Endometrial microvascular endothelial cells (primary cell): ENCODE data around the gene AKR7A2. TPM values are rescaled to one million over a fixed set of nuclear protein-coding genes. Genes with fewer than 3 reads are reported as not detected.

ENCODE experiments used
- in situ Hi-C: cut with HindIII; loops from 2 replicates; pipeline ENCODE4 v1.10.0; 2017; ENCODE audit warnings: low sequenced_read_pairs, low pct_unique_long_range_greater_than_20kb; ENCODE audit errors: inconsistent ontology term
- total RNA-seq: library from RNA; depleted of rRNA; stranded (reverse); fragments of >200 nt; gene quantifications from one replicate; pipeline ENCODE4 v1.2.3, GENCODE V29; 2015; ENCODE audit errors: inconsistent ontology term

Gene AKR7A2
- total RNA-seq, 1 donor from 2014 or later, result 69.9 TPM

DNA sequence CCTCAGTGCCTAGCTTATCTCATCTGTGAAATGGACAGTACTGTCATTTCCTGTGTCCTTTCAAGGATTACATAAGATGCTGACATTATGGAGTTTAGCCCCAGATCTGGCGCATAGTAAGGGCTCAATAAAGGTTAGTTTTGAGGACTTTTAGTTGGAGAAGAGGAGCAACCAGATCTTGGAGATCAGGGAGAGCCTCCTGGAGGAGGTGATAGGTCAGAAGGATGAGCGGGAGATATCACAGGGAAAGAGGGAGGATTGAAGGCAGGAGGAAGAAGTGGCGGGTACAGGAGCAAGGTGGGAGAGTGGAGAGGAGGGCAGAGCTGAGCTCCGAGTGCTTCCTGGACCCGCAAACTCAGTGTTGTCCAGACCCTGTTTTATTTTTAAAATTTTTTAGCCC, 17.7 kb upstream of the AKR7A2 start:
- in situ Hi-C loops, result loop anchor here (25.0 kb wide), 1 partner anchor 308 kb away; the partner anchor contains the start of gene NBL1

DNA sequence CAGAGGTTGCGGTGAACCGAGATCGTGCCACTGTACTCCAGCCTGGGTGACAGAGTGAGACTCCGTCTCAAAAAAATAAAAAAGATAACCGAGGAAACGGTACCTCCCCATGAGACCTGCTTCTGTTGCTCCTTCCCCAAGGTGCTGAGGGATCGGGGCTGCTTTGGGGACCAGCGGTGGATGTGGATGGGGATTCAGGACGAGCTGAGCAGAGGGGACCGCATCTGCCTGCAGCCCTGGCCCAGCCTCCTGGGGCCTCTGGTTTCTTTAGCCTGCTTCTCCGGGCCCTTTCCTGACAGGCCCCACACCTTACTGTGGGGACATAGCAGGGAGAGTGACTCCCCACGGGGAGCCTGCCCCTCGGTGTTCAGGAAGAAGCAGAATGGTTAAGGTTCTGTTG, 17.2 kb upstream of the AKR7A2 start:
- in situ Hi-C loops, result loop anchor here (25.0 kb wide), 1 partner anchor 308 kb away; the partner anchor contains the start of gene NBL1

DNA sequence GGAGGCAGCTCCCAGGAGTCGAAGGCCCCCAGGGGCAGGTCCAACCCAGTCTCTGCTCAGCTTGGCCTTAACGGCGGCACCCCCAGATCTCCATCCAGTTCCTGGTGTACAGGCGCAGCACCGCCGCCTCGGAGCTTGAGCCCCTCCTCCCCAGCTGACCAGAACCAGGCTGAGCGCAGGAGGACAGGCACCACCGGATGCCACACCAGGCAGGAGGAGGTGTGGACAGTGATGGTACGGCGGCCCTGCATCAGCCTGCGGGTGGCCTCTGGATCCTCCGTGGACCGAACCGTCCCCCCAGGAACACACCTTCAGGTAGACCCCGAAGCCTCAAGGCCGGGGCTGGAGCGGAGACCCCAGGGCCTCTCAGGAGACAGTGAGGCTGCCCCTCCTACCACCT, 16.5 kb upstream of the AKR7A2 start:
- in situ Hi-C loops, result loop anchor here (25.0 kb wide), 1 partner anchor 309 kb away; the partner anchor contains the start of gene NBL1

DNA sequence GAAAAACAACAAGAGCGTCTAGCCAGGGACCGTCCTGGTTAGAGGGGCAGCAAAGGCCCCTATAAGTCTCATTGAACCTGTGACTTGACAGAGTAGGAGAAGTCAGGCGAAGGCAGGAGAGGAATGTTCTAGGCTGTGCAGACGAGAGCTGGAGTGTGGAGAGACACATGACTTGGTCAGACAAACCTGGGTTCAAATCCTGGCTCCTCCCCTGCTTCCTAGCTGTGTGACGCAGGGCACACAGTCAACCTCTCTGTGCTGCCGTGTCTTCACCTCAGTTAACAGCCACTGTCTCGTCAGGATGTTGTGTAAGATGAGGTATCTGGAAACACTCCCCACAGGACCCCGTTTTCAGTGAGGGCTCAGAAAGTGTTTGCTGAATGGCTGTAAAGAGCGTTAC, 15.8 kb upstream of the AKR7A2 start:
- in situ Hi-C loops, result loop anchor here (25.0 kb wide), 1 partner anchor 310 kb away; the partner anchor contains the start of gene NBL1

DNA sequence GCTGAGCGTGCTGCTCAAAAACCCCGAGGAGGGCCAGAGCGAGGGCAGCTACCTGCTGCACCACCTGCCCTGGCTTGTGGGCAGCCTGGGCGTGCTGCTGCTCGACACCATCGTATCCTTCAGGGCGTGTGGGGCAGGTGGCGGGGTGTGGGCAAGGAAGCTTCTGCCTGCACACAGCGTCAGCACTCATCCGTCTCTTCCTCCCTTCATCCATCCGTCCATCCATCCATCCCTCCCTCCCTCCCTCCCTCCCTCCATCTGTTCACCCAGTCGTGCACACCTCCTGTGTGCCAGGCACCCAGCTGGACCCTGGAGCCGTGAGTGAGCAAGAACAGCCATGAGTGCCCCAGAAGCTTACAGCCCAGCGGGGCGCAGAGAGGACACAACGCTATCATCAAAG, 15.4 kb upstream of the AKR7A2 start:
- in situ Hi-C loops, result loop anchor here (25.0 kb wide), 1 partner anchor 310 kb away; the partner anchor contains the start of gene NBL1

DNA sequence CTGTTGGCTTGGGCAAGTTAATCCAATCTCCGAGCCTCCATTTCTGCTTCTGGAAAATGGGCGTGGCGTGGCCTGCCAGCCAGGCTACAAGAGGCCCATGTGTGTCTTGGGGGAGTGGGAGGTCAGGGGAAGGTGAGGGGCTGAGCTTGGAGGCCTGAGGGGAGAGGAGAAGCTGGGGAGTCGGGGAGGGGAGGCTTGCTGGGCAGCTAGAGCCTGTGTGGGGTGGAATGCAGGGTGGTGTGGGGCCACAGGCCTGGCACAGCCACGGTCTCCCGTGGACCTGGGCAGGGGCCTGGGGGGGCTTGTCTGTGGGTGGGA, 14.8 kb upstream of the AKR7A2 start:
- in situ Hi-C loops, result loop anchor here (25.0 kb wide), 1 partner anchor 311 kb away; the partner anchor contains the start of gene NBL1

DNA sequence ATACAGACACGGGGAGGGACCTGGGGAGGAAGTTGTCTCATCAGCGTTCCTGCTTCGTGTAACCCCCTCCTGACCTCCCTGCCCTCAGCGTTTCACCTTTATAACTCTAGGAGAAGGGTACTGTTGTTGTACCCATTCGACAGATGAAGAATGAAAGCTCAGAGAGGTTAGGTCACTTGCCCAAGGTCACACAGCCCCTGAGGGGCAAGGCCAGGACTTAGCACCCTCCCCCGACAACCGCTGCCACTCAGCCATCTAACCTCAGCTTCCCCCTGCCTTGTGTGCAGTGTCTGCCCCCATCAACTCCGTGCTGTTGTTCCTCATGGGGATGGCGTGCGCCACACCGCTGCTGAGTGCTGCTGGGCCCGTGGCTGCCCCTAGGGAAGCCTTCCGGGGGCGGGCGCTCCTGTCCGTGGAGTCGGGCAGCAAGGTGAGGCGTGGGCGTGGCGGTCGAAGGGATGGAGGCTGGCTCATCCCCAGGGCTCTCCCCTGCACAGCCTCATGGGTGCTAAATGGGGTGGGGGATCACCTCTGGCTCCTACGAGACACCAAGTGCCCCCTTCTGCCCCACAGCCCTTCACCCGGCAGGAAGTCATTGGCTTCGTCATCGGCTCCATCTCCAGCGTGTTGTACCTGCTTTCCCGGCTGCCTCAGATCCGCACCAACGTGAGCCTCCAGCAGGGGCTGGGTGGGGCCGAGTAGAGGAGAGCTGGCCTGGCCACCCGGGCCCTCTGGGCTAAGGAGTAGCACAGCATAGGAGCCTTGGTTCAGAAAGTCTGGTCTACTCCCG, 14.2 kb upstream of the AKR7A2 start:
- in situ Hi-C loops, result loop anchor here (25.0 kb wide), 1 partner anchor 311 kb away; the partner anchor contains the start of gene NBL1

DNA sequence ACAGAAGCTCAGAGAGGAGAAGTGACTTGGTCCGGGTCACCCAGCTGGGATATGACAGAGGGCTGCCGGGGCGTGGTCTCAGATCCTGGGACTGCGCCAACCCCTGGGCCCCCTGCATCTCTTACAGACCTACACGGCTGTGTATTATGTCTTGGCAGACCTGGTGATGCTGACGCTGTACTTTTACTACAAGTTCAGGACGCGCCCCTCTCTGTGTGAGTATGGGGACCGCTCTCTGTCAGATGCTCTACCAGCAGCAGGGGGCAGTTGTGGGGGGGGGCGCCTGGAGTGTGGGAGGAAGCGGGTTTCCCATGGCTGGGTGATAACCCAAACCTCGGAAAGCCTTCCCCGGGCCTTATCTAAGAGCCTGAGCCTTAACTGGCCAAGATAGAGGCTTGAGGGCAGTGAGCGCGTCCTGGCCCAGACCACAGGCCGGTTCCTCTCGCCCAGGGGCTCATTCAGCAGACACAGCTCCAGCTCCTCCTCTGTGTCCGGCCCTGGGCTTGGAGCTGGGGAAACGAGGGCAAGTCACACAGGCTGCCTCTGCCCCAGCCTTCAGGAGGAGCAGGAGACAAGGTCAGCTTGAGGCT, 13.5 kb upstream of the AKR7A2 start:
- in situ Hi-C loops, result loop anchor here (25.0 kb wide), 1 partner anchor 312 kb away; the partner anchor contains the start of gene NBL1

DNA sequence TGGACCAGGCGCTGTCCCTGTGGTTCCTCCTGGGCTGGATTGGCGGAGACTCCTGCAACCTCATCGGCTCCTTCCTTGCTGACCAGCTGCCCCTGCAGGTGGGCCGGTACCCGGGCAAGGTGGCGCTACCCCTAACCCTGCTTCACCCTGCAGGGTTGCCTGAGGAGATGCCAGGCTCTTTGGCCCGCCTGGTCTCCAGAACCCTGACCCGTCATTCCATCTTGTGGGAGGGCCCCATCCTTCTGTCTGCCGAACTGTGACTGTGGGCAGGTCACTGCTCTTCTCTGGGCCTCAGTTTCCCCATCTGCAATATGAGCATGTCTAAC, 12.7 kb upstream of the AKR7A2 start:
- in situ Hi-C loops, result no loop called here

DNA sequence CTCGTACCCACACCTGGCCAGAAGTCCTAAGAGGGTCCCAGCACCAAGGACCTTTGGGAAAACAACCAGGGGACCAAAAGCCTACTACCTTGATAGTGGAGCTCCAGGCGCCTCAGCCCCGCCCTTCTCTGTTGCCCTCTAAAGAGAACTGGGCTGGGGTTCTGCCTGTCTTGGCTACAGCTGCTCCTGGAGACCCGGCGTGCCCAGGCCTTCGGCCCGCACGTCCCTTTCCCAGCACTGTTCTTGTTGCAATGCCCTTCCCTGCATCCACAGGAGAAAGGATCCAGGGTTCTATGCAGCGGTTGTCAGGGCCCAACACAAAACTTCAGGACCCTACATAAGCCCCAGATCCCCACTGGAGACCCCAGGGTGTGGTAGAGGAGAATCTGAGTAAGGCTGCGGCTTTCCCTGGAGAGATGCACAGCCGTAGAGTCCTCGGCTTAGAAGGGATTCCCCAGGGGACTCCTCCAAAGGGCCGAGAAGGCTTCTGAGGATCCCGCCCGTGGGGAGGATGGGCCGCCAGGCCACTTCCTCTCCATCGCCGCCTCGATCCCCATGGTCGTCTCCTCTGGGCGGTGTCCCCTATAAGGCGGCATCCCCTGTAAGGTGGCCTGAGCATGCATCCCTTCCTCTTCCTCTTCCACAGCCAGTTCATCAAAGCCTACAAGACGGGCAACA, 12.2 kb upstream of the AKR7A2 start:
- in situ Hi-C loops, result no loop called here

DNA sequence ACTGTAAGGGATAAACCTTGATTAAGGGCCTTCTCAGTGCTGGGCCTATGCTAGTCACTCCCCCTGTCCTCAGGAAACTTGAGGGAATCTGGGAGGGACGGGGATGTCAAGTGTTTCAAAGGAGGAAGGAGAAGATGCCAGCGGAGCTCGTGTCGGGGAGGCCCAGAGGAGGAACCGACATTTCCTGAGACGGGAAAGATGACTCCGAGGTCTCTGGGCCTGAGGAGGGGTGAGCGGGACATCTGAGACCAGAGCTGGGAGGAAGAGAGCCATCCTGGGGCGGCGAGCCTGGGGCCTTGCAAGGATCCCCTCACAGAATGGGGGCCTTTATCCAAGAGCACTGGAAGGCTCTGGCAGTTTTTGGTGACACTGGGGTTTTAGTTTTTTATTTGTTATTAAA, 10.5 kb upstream of the AKR7A2 start:
- in situ Hi-C loops, result no loop called here

DNA sequence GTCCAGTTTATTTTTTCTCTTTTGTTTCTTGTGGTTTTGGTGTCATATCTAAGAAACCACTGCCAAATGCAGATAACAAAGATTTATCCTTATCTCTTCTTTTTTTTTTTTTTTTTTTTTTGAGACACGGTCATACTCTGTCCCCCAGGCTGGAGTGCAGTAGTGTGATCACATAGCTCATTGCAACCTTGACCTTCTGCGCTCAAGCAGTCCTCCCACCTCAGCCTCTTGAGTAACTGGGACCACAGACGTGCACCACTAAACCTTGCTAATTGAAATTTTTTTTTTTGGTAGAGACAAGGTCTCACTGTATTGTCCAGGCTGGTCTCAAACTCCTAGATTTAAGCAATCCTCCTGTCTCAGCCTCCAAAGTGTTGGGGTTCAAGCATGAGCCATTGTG, 9.1 kb upstream of the AKR7A2 start:
- in situ Hi-C loops, result no loop called here

DNA sequence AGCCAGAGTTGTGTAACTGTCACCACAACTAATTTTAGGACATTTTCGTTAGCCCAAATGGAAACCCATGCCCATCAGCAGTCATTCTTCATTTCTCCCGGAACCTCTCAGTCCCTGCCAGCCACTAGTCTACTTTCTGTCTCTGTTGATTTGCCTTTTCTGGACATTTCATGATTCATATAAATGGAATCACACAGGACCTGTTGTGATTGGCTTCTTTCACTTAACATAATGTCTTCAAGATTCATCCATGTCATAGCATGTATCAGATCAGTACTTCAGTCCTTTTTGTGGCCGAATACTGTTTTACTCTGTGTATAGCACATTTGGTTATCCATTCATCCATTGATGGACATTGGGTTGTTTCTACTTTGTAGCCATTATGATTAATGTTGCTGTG, 7.3 kb upstream of the AKR7A2 start:
- in situ Hi-C loops, result no loop called here

DNA sequence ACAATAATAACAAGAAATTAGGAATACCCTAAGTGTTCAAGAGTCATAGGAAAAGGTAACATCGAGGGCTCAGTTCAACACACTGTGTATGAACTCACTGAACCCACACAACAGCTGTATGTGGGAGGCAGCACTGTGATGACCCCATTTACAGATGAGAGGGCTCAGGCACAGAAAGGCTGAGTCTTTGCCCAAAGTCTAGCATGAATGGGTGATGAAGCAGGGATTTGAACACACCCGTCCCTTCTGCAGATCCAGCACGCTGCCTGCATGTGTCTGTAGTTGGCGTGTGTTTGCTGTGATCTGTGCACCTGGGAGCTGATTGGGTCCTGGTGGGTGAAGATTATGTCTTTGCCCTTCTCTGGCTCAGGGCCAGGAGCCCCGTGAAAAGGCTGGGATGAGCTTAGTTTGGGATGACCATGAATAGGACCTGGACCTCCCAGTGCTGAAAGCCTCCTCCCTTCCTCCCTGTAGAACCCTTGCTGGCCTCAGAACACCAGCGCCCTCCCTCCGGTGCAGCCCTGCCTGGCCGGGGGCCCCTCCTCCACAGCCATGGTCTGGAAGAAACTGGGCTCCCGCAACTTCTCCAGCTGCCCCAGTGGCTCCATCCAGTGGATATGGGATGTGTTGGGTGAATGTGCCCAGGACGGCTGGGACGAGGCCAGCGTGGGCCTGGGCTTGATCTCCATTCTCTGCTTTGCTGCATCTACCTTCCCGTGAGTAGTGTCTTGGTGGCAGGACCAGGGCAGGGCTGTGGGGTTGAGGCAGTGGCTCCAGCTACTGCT, 5.4 kb upstream of the AKR7A2 start:
- in situ Hi-C loops, result no loop called here

DNA sequence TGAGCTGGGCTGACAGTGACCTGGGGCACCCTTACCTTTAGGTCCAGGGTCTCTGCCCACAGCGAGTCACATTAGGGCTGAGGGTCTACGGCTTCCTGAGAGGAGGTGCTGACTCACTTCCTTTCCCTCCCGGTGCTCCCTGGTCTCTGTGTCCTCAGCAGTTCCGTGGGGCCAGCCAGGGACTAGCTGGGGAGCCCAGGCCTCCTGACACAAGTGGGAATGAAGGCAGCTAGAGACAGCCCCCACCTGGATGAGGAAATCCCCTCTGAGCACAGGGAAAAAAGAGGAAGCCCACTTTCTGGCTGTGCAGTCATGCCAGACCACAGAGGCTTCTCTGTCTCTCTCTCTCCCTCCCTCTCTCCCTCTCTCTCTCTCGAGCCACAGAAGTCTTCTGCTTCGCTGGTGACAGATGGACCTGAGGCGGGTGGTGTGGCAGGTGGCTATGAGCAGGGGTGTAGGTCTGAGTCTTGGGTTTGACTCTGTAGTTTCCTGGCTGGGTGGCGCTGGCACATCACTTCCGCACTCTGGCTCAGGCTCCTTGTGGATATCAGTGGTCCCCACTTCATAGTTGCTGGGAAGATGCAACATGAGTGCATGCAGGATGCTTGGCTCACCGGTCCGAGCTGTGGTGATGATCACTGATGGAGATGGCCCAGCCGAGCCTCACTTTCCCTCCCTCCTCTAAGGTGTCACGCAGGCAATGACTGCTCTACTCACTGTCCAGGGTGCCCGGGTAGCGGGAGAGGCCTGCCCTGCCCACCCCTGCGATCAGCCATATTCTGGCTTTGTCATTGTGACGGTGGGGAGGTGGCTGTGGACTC, 3.6 kb upstream of the AKR7A2 start:
- in situ Hi-C loops, result no loop called here

DNA sequence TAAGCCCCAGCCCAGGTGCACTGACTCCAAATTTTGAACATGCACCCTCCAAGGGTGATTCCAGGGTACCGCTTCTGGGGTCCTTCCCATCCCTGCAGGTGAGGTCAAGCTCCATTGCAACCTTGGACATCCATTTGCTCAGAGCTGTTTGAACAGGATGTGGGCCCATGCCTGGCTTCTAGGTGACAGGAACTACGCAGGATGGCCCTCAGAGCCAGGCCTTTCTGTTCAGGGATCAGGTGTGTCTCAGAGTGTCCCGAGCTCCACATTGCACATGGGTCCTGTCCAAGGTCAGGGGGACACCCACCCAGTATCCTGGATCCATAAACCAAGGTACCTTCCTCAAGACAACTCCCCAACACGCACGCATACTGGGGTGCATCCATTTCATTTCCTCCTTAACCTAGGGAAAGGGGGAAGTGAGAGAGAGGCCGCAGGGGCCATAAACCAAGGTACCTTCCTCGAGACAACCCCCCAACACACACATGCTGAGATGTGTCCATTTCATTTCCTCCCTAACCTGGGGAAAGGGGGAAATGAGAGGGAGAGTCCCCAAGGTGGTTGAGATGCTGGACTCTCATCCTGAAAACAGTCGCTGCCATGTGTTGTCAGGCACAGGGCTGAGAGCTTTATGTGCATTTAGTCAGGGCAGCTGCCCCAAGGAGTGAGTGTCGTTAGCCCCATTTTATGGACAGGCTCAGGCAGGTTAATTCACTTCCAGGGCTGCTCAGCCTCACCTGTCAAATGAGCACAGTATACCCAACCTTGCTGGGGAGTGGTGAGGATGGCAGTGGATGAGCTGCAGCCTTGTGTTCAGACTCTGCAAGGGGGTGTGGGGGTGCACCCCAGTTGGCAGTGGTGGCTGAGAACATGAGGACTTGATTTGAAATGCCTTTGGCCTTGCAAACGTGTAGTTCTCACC, 2.3 kb upstream of the AKR7A2 start:
- in situ Hi-C loops, result no loop called here

DNA sequence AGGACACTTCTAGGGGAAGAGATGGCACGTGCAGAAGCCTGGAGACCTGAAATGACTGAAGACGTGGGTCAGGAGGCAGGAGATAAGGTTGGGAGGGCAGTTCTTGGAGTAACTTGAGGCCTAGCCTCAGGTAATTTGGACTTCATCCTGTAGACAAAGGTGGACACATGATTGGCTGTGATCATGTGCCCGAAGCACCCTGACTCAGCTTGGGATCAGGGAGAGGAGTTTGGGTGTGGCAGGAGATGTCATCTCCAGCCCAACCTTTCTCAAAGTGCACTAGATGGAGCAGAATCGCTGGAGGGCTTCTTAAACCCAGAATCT, 1.7 kb upstream of the AKR7A2 start:
- in situ Hi-C loops, result no loop called here
